Heart left ventricle (tissue), 13 donors: Measurements from ENCODE around the gene PRKCH.

ENCODE experiments used
- POLR2A ChIP-seq, 2 donors: fragments of 450-650 bp; IDR thresholded peaks; one replicate each; pipeline ENCODE4 v1.6.1; 2017; ENCODE audit warnings: antibody characterized with exemption in 2 of 2, mild to moderate bottlenecking in 2 of 2, moderate library complexity in 2 of 2
- TF ChIP-seq, protein P1 (sequence below), 12 donors: fragments of 200-600 bp; sonication (generic) in 4 of 12; IDR thresholded peaks; one replicate each; pipeline versions ENCODE4 v1.5.0 to v1.8.0; 2018 to 2022; ENCODE audit warnings: antibody characterized with exemption in 12 of 12, mild to moderate bottlenecking in 5 of 12
- donor health status: ischemic (EF 13 %, LVEDD 7.1; RV severe dilation, severe dysfunction).
- donor health status: DM: no; HTN: yes; CAD: no.
- donor health status: DM: no; HTN: no; CAD: no.
- donor health status: ischemic (EF 25% LVEDD 6.9; RV normal size, moderate dysfunction).
- donor health status: ischemic (EF 25% LVEDD 5.7; RV mildly dilated, moderate dysfunction).
- donor health status: ischemic (EF 35%, LVEDD 5.7; RV mildly dilated, moderate dysfunction).
- donor health status: nonischemic (EF 11% LVEDD 7.7; RV severe dilation, severe dysfunction).
- donor health status: DM: yes; HTN: yes; CAD: no.
- donor health status: PGD.
- donor health status: ischemic (EF 29% LVEDD 5.4; RV normal size, mild dysfunction).
- donor health status: nonischemic (EF 23%, LVEDD 6.1; RV moderate dilation, normal function).

DNA sequence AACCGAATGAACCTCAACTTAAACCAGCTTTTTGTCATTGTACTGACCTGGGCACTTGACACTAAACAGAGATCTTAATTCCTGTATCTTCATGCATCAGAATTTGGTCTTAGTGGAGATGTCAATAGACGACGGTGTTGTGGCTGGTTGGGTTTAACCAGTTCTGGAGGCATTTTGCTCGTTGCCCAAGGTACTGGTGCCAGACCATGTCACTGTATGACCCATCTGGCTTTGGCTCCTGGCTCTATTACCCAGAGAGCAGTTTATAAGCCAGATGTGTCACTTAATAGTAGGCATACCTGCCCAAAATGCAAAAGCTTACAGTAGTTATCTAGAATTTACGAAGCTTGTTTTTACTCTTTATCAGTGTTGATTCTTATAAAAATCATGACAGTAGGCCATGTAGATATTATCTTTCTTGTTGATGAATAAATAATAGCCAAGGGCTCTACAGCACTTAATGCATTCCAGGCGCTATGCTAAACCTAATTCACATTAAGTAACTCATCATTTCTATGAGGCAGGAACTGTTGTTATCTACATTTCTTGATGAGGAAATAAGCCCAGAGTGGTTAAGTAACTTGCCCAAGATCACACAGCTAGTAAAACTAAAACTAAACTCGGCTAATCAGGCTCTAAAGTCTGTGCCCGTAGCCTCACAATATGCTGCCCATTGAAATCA, 194.2 kb downstream of the PRKCH start:
- TF ChIP-seq, protein P1, sequence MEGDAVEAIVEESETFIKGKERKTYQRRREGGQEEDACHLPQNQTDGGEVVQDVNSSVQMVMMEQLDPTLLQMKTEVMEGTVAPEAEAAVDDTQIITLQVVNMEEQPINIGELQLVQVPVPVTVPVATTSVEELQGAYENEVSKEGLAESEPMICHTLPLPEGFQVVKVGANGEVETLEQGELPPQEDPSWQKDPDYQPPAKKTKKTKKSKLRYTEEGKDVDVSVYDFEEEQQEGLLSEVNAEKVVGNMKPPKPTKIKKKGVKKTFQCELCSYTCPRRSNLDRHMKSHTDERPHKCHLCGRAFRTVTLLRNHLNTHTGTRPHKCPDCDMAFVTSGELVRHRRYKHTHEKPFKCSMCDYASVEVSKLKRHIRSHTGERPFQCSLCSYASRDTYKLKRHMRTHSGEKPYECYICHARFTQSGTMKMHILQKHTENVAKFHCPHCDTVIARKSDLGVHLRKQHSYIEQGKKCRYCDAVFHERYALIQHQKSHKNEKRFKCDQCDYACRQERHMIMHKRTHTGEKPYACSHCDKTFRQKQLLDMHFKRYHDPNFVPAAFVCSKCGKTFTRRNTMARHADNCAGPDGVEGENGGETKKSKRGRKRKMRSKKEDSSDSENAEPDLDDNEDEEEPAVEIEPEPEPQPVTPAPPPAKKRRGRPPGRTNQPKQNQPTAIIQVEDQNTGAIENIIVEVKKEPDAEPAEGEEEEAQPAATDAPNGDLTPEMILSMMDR (IDR thresholded peaks at IDR 0.05) = no peak
- no peak for TF ChIP-seq POLR2A (IDR thresholded peaks at IDR 0.05)
